ENCODE results near the gene ARL5A. TPM values are rescaled to one million over a fixed set of nuclear protein-coding genes. Genes with fewer than 3 reads are reported as not detected.

ARL5A gene
- total and polyA plus RNA-seq, 9 donors, result 11.6 to 41.4 (median 33.3) TPM

GRCh38 chr2:151793123-151793522 lies 35.1 kb downstream of the ARL5A start:
- intact Hi-C loops (cut with DNase I), result no loop called here
- Histone ChIP-seq H3K27me3 (no peaks in the 10 kb centered on the region), H3K9me3 (no peaks in the 10 kb centered on the region), H3K36me3 (no peaks in the 10 kb centered on the region), H3K4me1 (ENCODE audit: insufficient read depth) (no peaks in the 10 kb centered on the region), H3K4me3 (no peak overlapping the region), H3K27ac (no peak overlapping the region)
- DNase-seq, result no peak
- no peak for TF ChIP-seq POLR2A (IDR thresholded peaks at IDR 0.05)
- 96 to 98% (median 97%) methylated on average over 3 of the region's 3 CpGs for WGBS, 3 donors

DNA sequence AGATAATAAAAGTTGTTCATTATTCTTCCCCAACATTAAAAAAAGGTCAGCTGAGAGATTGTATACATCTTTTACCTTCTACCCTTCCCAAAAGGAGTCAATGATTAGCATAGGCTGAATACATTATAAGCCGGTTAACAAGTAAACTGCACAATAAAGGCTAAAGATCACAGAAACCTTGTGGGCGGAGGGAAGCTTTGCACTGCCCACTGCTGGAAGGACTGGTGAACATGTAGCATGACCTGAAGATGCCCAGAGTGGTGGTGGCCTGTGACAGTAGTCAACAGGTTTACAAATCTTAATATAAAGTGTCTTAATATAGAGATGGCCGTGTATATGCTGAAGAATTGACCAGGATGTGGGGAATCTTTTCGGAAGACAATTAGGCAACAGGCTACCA lies 35.6 kb downstream of the ARL5A start:
- no peak for TF ChIP-seq POLR2A (IDR thresholded peaks at IDR 0.05)
- TF ChIP-seq EP300 (IDR thresholded peaks at IDR 0.05), result no peak
- TF ChIP-seq CTCF (IDR thresholded peaks at IDR 0.05), result no peak
- no peak overlapping the region for H3K4me3 ChIP-seq
- DNase-seq, result no peak
- H3K4me1 ChIP-seq (ENCODE audit: insufficient read depth), result no peaks in the 10 kb centered on the region
- H3K27me3 ChIP-seq, result no peaks in the 10 kb centered on the region
- intact Hi-C loops (cut with DNase I), result no loop called here
- H3K9me3 ChIP-seq, result no peaks in the 10 kb centered on the region
- H3K27ac ChIP-seq, result no peak overlapping the region
- WGBS, 3 donors, result 97 to 98% (median 97%) methylated on average over 4 of the region's 4 CpGs
- H3K36me3 ChIP-seq, result no peaks in the 10 kb centered on the region

- H3K27me3 ChIP-seq, result no peaks in the 10 kb centered on the region
- intact Hi-C loops (cut with DNase I), result no loop called here
- TF ChIP-seq EP300 (IDR thresholded peaks at IDR 0.05) (no peak), POLR2A (IDR thresholded peaks at IDR 0.05) (no peak), CTCF (IDR thresholded peaks at IDR 0.05) (no peak)
- 98 to 100% (median 98%) methylated on average over 3 of the region's 3 CpGs for WGBS, 3 donors
- H3K27ac ChIP-seq, result no peak overlapping the region
- no peaks in the 10 kb centered on the region for H3K4me1 ChIP-seq (ENCODE audit: insufficient read depth)
- no peaks in the 10 kb centered on the region for H3K9me3 ChIP-seq
- no peaks in the 10 kb centered on the region for H3K36me3 ChIP-seq
- H3K4me3 ChIP-seq, result no peak overlapping the region
- no peak for DNase-seq
Measured at GRCh38 chr2:151791545-151791944, 36.7 kb downstream of the ARL5A start.

- 93 to 100% (median 97%) methylated on average over 1 of the region's 1 CpG for WGBS, 3 donors
- intact Hi-C loops (cut with DNase I), result no loop called here
- Histone ChIP-seq H3K27me3 (no peaks in the 10 kb centered on the region), H3K9me3 (no peaks in the 10 kb centered on the region), H3K36me3 (no peaks in the 10 kb centered on the region), H3K4me3 (no peak overlapping the region), H3K4me1 (ENCODE audit: insufficient read depth) (no peaks in the 10 kb centered on the region), H3K27ac (no peak overlapping the region)
- no peak for DNase-seq
- TF ChIP-seq CTCF (IDR thresholded peaks at IDR 0.05) (no peak), EP300 (IDR thresholded peaks at IDR 0.05) (no peak)
Measured at GRCh38 chr2:151790689-151791088, 37.5 kb downstream of the ARL5A start.

DNA sequence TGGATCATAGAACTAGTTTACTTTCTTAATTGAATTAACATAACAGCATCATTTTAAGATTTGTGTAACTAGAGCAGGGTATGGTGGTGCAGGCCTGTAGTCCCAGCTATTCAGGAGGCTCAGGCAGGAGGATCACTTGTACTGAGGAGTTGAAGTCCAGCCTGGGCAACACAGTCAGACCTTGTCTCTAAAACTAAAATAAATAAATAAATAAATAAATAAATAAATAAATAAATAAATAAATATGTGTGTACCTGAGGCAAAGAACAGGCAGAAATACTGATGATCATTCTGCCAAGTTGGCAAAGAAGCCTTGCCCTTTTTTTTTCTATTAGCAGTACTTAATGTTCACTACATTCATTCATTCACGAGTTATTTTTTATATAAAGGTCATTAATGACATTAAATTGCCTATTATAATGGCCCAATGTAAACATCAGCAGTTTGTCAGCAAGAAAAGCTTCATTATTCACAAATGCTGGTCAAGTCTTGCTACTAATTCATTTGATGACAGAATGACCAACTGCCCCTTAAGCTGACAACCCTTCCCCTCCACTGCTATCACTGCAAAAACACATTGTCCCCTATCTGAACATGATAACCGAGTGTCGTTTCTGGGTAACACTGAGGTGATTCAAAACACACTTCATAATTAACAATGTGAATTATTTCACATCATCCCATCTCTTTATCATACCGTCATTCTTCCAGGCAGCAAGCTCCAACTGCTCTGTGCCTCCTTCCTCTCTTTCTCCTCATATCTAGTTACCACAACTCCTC lies 39.0 kb downstream of the ARL5A start:
- Histone ChIP-seq H3K27ac (no peak overlapping the region), H3K4me1 (ENCODE audit: insufficient read depth) (no peaks in the 10 kb centered on the region), H3K36me3 (no peaks in the 10 kb centered on the region), H3K27me3 (no peaks in the 10 kb centered on the region), H3K9me3 (no peaks in the 10 kb centered on the region), H3K4me3 (no peak overlapping the region)
- 89 to 90% (median 89%) methylated on average over 4 of the region's 4 CpGs for WGBS, 3 donors
- TF ChIP-seq EP300 (IDR thresholded peaks at IDR 0.05), result no peak
- TF ChIP-seq POLR2A (IDR thresholded peaks at IDR 0.05), result no peak
- TF ChIP-seq CTCF (IDR thresholded peaks at IDR 0.05), result no peak
- DNase-seq, result no peak
- intact Hi-C loops (cut with DNase I), result no loop called here

Data from ovary (tissue), 9 donors.